Left ventricle myocardium inferior (tissue), 1 donor: ENCODE measurements around the gene TAF13. TPM values are rescaled to one million over a fixed set of nuclear protein-coding genes. Genes with fewer than 3 reads are reported as not detected.

Source experiments
- DNase-seq: peaks from one replicate; pipeline ENCODE4 v3.0.0-alpha.2; 2020
- H3K27ac ChIP-seq: fragments of 200-600 bp; replicated peaks from 2 replicates; pipeline ENCODE4 v1.8.0; 2021
- H3K27me3 ChIP-seq: fragments of 200-600 bp; 2 replicates; pipeline ENCODE4 v1.8.0; 2021; ENCODE audit warnings: low read depth
- H3K36me3 ChIP-seq: fragments of 200-600 bp; 2 replicates; pipeline ENCODE4 v1.8.0; 2021
- H3K4me1 ChIP-seq: fragments of 200-600 bp; 2 replicates; pipeline ENCODE4 v1.8.0; 2021
- H3K4me3 ChIP-seq: fragments of 200-600 bp; 2 replicates; pipeline ENCODE4 v1.8.0; 2021; ENCODE audit warnings: mild to moderate bottlenecking, moderate library complexity
- H3K9me3 ChIP-seq: fragments of 200-600 bp; replicated peaks from 2 replicates; pipeline ENCODE4 v1.8.0; 2021
- intact Hi-C: fragments of 100-400 bp; cut with micrococcal nuclease; formaldehyde crosslinking; loops from one replicate; pipeline ENCODE4 v1.11.0; 2022
- total RNA-seq: library from RNA; stranded (reverse); fragmentation: NEBNext Ultra II Directional; extraction: Animal tissue kit (Norgen Biotek cat#: 25700); gene quantifications from one replicate; pipeline ENCODE4 v1.2.1, GENCODE V29; 2021
- TF ChIP-seq, protein P1 (sequence below): fragments of 200-600 bp; IDR thresholded peaks from 2 replicates; pipeline ENCODE4 v1.8.0; 2021; ENCODE audit warnings: antibody characterized with exemption, mild to moderate bottlenecking, borderline replicate concordance
- donor health status: DM: no; HTN: yes; CAD: no; lungs with severe emphysema.

The TAF13 gene
- total RNA-seq, 1 donor from 2014 or later = 71.6 TPM

DNA sequence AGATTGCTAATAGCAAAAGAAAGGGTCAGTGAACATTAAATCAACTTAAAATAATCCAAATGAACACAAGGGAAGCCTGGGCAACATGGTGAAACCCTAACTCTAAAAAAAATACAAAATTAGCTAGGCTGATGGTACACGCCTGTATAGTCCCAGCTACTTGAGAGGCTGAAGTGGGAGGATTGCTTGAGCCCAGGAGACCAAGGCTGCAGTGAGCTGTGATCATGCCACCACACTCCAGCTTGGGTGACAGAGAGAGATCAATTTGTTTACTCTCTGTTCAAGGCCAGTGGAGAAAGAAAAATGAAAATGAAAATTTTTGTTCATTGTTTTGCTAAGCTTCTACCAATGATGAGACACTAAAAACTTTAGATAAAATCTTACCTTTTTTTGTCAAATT, 58.7 kb downstream of the TAF13 start:
- intact Hi-C loops = no loop called here
- Histone ChIP-seq H3K4me1 (no peaks in the 10 kb centered on the region), H3K36me3 (peaks cover 60% of the 10 kb centered on the region), H3K27ac (no peak overlapping the region), H3K27me3 (no peaks in the 10 kb centered on the region), H3K4me3 (no peak overlapping the region), H3K9me3 (peaks cover 14% of the 10 kb centered on the region)
- TF ChIP-seq, protein P1, sequence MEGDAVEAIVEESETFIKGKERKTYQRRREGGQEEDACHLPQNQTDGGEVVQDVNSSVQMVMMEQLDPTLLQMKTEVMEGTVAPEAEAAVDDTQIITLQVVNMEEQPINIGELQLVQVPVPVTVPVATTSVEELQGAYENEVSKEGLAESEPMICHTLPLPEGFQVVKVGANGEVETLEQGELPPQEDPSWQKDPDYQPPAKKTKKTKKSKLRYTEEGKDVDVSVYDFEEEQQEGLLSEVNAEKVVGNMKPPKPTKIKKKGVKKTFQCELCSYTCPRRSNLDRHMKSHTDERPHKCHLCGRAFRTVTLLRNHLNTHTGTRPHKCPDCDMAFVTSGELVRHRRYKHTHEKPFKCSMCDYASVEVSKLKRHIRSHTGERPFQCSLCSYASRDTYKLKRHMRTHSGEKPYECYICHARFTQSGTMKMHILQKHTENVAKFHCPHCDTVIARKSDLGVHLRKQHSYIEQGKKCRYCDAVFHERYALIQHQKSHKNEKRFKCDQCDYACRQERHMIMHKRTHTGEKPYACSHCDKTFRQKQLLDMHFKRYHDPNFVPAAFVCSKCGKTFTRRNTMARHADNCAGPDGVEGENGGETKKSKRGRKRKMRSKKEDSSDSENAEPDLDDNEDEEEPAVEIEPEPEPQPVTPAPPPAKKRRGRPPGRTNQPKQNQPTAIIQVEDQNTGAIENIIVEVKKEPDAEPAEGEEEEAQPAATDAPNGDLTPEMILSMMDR = no peak
- no peak for DNase-seq

Other genes starting within 250 kb of the TAF13 start
- not detected for gene AKNAD1, start 218.9 kb downstream of the TAF13 start, total RNA-seq
- gene GPSM2, start 199.0 kb downstream of the TAF13 start, total RNA-seq = 2.5 TPM
- 28.8 TPM for gene CLCC1, start 112.5 kb downstream of the TAF13 start, total RNA-seq
- gene WDR47, start 33.9 kb downstream of the TAF13 start, total RNA-seq = 20.0 TPM
- 30.3 TPM for gene TMEM167B, start 14.8 kb upstream of the TAF13 start, total RNA-seq
- 0.19 TPM for gene ELAPOR1, start 38.1 kb upstream of the TAF13 start, total RNA-seq
- 92.0 TPM for gene SARS1, start 137.9 kb upstream of the TAF13 start, total RNA-seq
- 4.2 TPM for gene CELSR2, start 173.5 kb upstream of the TAF13 start, total RNA-seq
- gene PSRC1, start 207.1 kb upstream of the TAF13 start, total RNA-seq = 0.80 TPM
- gene MYBPHL, start 231.0 kb upstream of the TAF13 start, total RNA-seq = 0.22 TPM